H9 (cell line): ENCODE results near the gene AMOT. TPM values are rescaled to one million over a fixed set of nuclear protein-coding genes. Genes with fewer than 3 reads are reported as not detected.

ENCODE experiments used
- DNase-seq: peaks from one replicate; pipeline ENCODE4 v3.0.0-alpha.2; 2017
- H2AFZ ChIP-seq: one replicate; pipeline ENCODE4 v1.6.1; 2013; ENCODE audit warnings: mild to moderate bottlenecking, low read length, control low read depth, moderate library complexity
- H2AK5ac ChIP-seq: 2 replicates; pipeline ENCODE4 v1.6.1; 2013; ENCODE audit warnings: low read length, control low read depth, mixed read lengths; ENCODE audit not compliant: insufficient read length
- H2BK120ac ChIP-seq: one replicate; pipeline ENCODE4 v1.6.1; 2013; ENCODE audit warnings: low read depth, mild to moderate bottlenecking, low read length, control low read depth, inconsistent platforms; ENCODE audit not compliant: poor library complexity, severe bottlenecking
- H2BK12ac ChIP-seq: 2 replicates; pipeline ENCODE4 v1.6.1; 2013; ENCODE audit warnings: low read length, control low read depth, mixed read lengths, low read depth; ENCODE audit not compliant: insufficient read length
- H2BK15ac ChIP-seq: 2 replicates; pipeline ENCODE4 v1.6.1; 2013; ENCODE audit warnings: low read depth, low read length, control low read depth
- H2BK20ac ChIP-seq: one replicate; pipeline ENCODE4 v1.6.1; 2013; ENCODE audit warnings: low read depth, mild to moderate bottlenecking, low read length, control low read depth, inconsistent platforms; ENCODE audit not compliant: poor library complexity, severe bottlenecking
- H2BK5ac ChIP-seq: 2 replicates; pipeline ENCODE4 v1.6.1; 2013; ENCODE audit warnings: low read length, control low read depth, mixed read lengths; ENCODE audit not compliant: insufficient read length
- H3K14ac ChIP-seq: 2 replicates; pipeline ENCODE4 v1.6.1; 2013; ENCODE audit warnings: low read length, control low read depth; ENCODE audit not compliant: insufficient read depth
- H3K18ac ChIP-seq: 2 replicates; pipeline ENCODE4 v1.6.1; 2013; ENCODE audit warnings: low read depth, mild to moderate bottlenecking, mixed read lengths, low read length, control low read depth; ENCODE audit not compliant: insufficient read length
- H3K23ac ChIP-seq: 2 replicates; pipeline ENCODE4 v1.6.1; 2013; ENCODE audit warnings: low read length, control low read depth, mixed read lengths, low read depth; ENCODE audit not compliant: insufficient read length
- H3K23me2 ChIP-seq: 2 replicates; pipeline ENCODE4 v1.6.1; 2013; ENCODE audit warnings: low read depth, mild to moderate bottlenecking, mixed read lengths, low read length, control low read depth; ENCODE audit not compliant: insufficient read length, poor library complexity, severe bottlenecking
- H3K27ac ChIP-seq: 2 replicates; pipeline ENCODE4 v1.5.1; 2013; ENCODE audit warnings: low read length, control low read depth, mixed read lengths, low read depth; ENCODE audit not compliant: insufficient read length
- H3K27me3 ChIP-seq: 2 replicates; pipeline ENCODE4 v1.6.1; 2013; ENCODE audit warnings: low read length, control low read depth, inconsistent platforms; ENCODE audit not compliant: insufficient read depth
- H3K4ac ChIP-seq: 2 replicates; pipeline ENCODE4 v1.6.1; 2013; ENCODE audit warnings: low read depth, mild to moderate bottlenecking, control low read depth, inconsistent platforms, low read length, moderate library complexity
- H3K4me1 ChIP-seq: 2 replicates; pipeline ENCODE4 v1.6.1; 2013; ENCODE audit warnings: low read length, control low read depth, inconsistent platforms; ENCODE audit not compliant: insufficient read depth
- H3K4me2 ChIP-seq: 2 replicates; pipeline ENCODE4 v1.6.1; 2013; ENCODE audit warnings: low read length, control low read depth, mixed read lengths; ENCODE audit not compliant: insufficient read length, insufficient read depth
- H3K56ac ChIP-seq: 2 replicates; pipeline ENCODE4 v1.6.1; 2013; ENCODE audit warnings: low read depth, mild to moderate bottlenecking, mixed read lengths, low read length, control low read depth; ENCODE audit not compliant: insufficient read length
- H3K79me1 ChIP-seq: 2 replicates; pipeline ENCODE4 v1.6.1; 2013; ENCODE audit warnings: low read depth, mild to moderate bottlenecking, moderate library complexity, low read length, control low read depth, inconsistent platforms; ENCODE audit not compliant: insufficient read depth, poor library complexity, severe bottlenecking
- H3K79me2 ChIP-seq: 2 replicates; pipeline ENCODE4 v1.6.1; 2013; ENCODE audit warnings: low read length, control low read depth, inconsistent platforms; ENCODE audit not compliant: insufficient read depth
- H3K9ac ChIP-seq: 2 replicates; pipeline ENCODE4 v1.6.1; 2013; ENCODE audit warnings: low read length, control low read depth, mixed read lengths; ENCODE audit not compliant: insufficient read length; ENCODE audit errors: extremely low read depth
- H3K9me3 ChIP-seq: one replicate; pipeline ENCODE4 v1.6.1; 2013; ENCODE audit warnings: low read depth, low read length, inconsistent platforms; ENCODE audit not compliant: control insufficient read depth
- H3T11ph ChIP-seq: one replicate; pipeline ENCODE4 v1.6.1; 2013; ENCODE audit warnings: mild to moderate bottlenecking, low read length, control low read depth, inconsistent platforms
- H4K20me1 ChIP-seq: one replicate; pipeline ENCODE4 v1.6.1; 2013; ENCODE audit not compliant: control insufficient read depth, insufficient read length, insufficient read depth
- H4K5ac ChIP-seq: 2 replicates; pipeline ENCODE4 v1.6.1; 2013; ENCODE audit warnings: low read depth, mild to moderate bottlenecking, mixed read lengths, low read length, control low read depth; ENCODE audit not compliant: insufficient read length
- H4K8ac ChIP-seq: replicated peaks from 2 replicates; pipeline ENCODE4 v1.6.1; 2013; ENCODE audit warnings: low read length, control low read depth, mixed read lengths, low read depth; ENCODE audit not compliant: insufficient read length
- H4K91ac ChIP-seq: 2 replicates; pipeline ENCODE4 v1.6.1; 2013; ENCODE audit warnings: low read depth, mild to moderate bottlenecking, moderate library complexity, mixed read lengths, low read length, control low read depth; ENCODE audit not compliant: insufficient read length
- H3K27ac Mint-ChIP-seq, 3 experiments: 2 replicates in 2 of 3; 3 replicates in 1 of 3; pipeline ENCODE4 v1.8.0; 2020 to 2021; ENCODE audit warnings: mixed read lengths in 3 of 3, mild to moderate bottlenecking in 1 of 3, moderate library complexity in 1 of 3
- H3K27me3 Mint-ChIP-seq: 2 replicates; pipeline ENCODE4 v1.8.0; 2021; ENCODE audit warnings: low read depth, mild to moderate bottlenecking, moderate library complexity, mixed read lengths
- H3K36me3 Mint-ChIP-seq, 3 experiments: 2 replicates in 2 of 3; 3 replicates in 1 of 3; pipeline ENCODE4 v1.8.0; 2020 to 2021; ENCODE audit warnings: low read depth in 3 of 3, mixed read lengths in 3 of 3; ENCODE audit not compliant: insufficient read depth in 1 of 3
- H3K4me1 Mint-ChIP-seq, 2 experiments: 2 replicates each; pipeline ENCODE4 v1.8.0; 2020; ENCODE audit warnings: mixed read lengths in 2 of 2
- H3K4me3 Mint-ChIP-seq, 2 experiments: 2 replicates in 1 of 2; 3 replicates in 1 of 2; pipeline ENCODE4 v1.8.0; 2020 to 2021; ENCODE audit warnings: mild to moderate bottlenecking in 2 of 2, mixed read lengths in 2 of 2, moderate library complexity in 1 of 2
- H3K9me3 Mint-ChIP-seq, 2 experiments: 2 replicates in 1 of 2; 3 replicates in 1 of 2; pipeline ENCODE4 v1.8.0; 2020; ENCODE audit warnings: mild to moderate bottlenecking in 2 of 2, mixed read lengths in 2 of 2, moderate library complexity in 1 of 2
- CTCF ChIP-seq: fragments of 200-600 bp; sonication (generic); conservative IDR thresholded peaks from 3 replicates; pipeline ENCODE4 v1.8.0; 2021; ENCODE audit warnings: antibody characterized with exemption, mild to moderate bottlenecking
- WGBS: extraction: QIAGEN DNeasy Blood & Tissue Kit; methylation state at CpG from one replicate; pipeline ENCODE4 v1.1.7; 2013; ENCODE audit warnings: missing lambda C conversion rate, low lambda C conversion rate, mixed read lengths; ENCODE audit not compliant: insufficient read length; ENCODE audit errors: extremely low coverage; 5-methylcytosine and 5-hydroxymethylcytosine counted together
- total RNA-seq: library from RNA; stranded (reverse); gene quantifications from 2 replicates; pipeline ENCODE4 v1.2.1, GENCODE V29; 2021

The AMOT gene
- total RNA-seq, 1 experiment from 2014 or later: 17.6 TPM

DNA sequence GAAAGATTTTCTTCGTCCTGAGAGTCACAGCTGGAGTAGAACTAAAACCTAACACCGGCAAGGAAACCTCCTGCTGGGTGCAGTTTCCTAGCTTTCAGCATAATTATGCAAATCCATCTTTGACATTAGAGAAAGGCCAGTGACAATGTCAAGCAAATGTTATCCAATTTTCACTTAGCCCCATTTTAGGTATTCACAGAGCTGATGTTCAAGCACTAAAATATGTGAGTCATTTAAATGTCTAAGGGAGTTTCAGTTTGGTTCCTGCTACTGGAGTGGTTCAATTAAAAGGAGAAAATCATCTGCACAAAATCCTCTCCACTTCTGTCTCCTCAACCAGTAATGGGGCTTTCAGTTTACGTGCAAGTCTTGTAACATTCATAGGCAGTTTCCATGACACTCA lies 37.1 kb upstream of the AMOT start:
- no peaks in the 10 kb centered on the region for H4K20me1 ChIP-seq

More for the DNA sequence above, 37.1 kb upstream of the AMOT start:
- Mint-ChIP-seq H3K27ac (no peak overlapping the region), H3K4me3 (no peak overlapping the region), H3K9me3 (peaks cover 0 to 3% of the 10 kb centered on the region in 2 experiments; a peak in 2 of 5 replicates), H3K27me3 (peaks cover 2% of the 10 kb centered on the region), H3K4me1 (peaks cover 19 to 35% of the 10 kb centered on the region in 2 experiments), H3K36me3 (no peaks in the 10 kb centered on the region)
- Histone ChIP-seq H3K23me2 (no peaks in the 10 kb centered on the region), H3K4ac (no peak overlapping the region), H3K27me3 (no peaks in the 10 kb centered on the region), H2BK15ac (no peak overlapping the region), H2BK5ac (no peak overlapping the region), H2BK12ac (no peak overlapping the region), H2BK120ac (no peak overlapping the region), H4K8ac (no peak overlapping the region), H2BK20ac (no peak overlapping the region), H3K18ac (no peak overlapping the region), H3K4me1 (peaks cover 2% of the 10 kb centered on the region; the same call in 1 of the 2 replicates), H4K91ac (no peak overlapping the region), H2AFZ (no peak overlapping the region), H3K79me1 (no peaks in the 10 kb centered on the region), H3K14ac (no peak overlapping the region), H3K23ac (no peak overlapping the region), H3K79me2 (no peaks in the 10 kb centered on the region), H2AK5ac (no peak overlapping the region), H4K5ac (no peak overlapping the region), H3K27ac (no peak overlapping the region), H3K4me2 (no peak overlapping the region), H3K9me3 (no peaks in the 10 kb centered on the region), H3K56ac (no peak overlapping the region), H3K9ac (peak overlapping the region; percentile 23), H3T11ph (no peak overlapping the region)
- DNase-seq: no peak
- no CpG with 5 or more reads among the region's 3 CpGs for WGBS
- TF ChIP-seq CTCF: no peak
